Measurements from ENCODE around the gene SYCP2L.

DNA sequence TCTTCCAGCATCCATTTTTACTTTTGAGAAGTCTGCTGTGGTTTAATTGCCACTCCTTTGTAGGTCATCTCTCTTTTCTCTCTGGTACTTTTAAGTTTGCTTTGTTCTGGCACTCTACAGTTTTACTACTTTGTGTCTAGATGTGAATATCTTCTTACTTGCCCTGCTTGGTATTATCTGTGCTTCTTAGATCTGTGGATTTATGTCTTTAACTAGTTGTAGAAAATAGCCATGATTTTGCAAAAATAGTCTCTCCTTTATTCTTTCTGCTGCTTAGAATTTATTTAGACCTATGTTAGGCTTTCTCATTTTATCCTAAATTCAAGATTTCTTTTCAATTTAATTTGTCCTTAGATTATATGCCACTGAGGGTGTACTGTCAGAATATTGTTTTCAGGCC lies 43.3 kb upstream of the SYCP2L start:
- no peak for TF ChIP-seq POLR2AphosphoS5 (IDR thresholded peaks at IDR 0.05)
- TF ChIP-seq, protein P1, sequence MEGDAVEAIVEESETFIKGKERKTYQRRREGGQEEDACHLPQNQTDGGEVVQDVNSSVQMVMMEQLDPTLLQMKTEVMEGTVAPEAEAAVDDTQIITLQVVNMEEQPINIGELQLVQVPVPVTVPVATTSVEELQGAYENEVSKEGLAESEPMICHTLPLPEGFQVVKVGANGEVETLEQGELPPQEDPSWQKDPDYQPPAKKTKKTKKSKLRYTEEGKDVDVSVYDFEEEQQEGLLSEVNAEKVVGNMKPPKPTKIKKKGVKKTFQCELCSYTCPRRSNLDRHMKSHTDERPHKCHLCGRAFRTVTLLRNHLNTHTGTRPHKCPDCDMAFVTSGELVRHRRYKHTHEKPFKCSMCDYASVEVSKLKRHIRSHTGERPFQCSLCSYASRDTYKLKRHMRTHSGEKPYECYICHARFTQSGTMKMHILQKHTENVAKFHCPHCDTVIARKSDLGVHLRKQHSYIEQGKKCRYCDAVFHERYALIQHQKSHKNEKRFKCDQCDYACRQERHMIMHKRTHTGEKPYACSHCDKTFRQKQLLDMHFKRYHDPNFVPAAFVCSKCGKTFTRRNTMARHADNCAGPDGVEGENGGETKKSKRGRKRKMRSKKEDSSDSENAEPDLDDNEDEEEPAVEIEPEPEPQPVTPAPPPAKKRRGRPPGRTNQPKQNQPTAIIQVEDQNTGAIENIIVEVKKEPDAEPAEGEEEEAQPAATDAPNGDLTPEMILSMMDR (IDR thresholded peaks at IDR 0.05): no peak
- no peak for TF ChIP-seq POLR2A (IDR thresholded peaks at IDR 0.05)

Data from suprapubic skin (tissue), 4 donors.